HG03039 (cell line): ENCODE data around the gene GALNT15.

ENCODE experiments used
- ATAC-seq: cut with Tn5 transposase; IDR thresholded peaks from one replicate; pipeline ENCODE4 v1.9.1; 2021; ENCODE audit warnings: mild to moderate bottlenecking, moderate library complexity; ENCODE audit not compliant: unreplicated experiment

The GALNT15 gene

DNA sequence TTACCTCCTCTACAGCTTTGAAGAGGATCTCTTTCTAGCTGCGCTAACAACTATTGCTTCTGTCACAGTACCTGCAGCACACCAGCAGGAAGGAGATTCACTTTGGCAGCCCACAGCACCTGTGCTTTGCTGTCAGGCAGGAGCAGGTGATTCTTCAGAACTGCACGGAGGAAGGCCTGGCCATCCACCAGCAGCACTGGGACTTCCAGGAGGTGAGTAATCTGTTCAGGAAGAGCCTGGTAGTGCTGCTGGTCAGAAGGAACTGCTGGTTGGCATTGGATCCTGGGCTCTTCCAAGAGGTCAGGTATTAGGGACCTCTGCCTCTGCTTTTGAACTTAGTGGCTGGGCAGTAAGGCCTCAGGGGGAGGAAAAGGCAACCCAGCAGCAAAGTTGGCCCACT, 48.1 kb downstream of the GALNT15 start:
- ATAC-seq = no peak

GRCh38 chr3:16224325-16224724, 49.8 kb downstream of the GALNT15 start:
- ATAC-seq = no peak

GRCh38 chr3:16227566-16227965, 53.1 kb downstream of the GALNT15 start:
- ATAC-seq = no peak

GRCh38 chr3:16229681-16230080, 55.2 kb downstream of the GALNT15 start:
- ATAC-seq = no peak

GRCh38 chr3:16231983-16232382, 57.5 kb downstream of the GALNT15 start:
- ATAC-seq = no peak

DNA sequence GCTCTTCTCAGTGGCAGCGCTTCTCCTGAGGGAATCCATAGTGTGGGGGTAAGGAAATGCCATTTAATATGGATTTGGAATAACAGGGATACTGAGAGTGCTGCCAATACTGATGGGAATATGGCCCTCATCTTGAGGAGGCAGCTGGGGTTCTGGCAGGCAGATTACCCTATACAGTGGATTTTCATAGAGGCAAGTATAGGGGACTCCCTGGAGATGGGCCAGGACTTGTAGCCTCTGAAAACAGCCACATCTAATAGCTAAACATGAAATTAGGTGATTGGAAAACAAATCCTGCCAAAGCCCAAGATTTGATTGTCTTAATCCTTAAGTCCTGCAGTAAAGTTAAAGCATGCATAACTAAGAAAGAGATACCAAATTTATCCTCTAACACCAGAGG, 59.3 kb downstream of the GALNT15 start:
- no peak for ATAC-seq

DNA sequence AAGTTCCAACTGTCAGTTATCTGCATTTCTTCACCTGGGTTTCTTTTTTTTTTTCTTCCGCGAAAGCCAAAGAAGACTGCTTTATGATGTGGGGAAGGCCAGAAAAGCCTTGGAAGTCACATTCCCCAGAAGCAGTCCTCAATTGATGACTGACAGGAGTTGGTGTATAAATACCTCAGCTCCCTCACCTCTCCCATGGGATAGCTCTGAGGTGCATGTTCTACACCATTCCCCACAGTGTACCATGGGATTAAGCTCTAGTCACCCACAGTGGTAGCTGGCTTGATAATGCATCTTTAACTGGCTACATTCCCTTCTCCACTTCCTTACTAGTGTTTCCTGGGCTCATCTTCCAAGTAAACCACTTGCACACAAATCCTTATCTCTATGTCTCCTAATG, 59.8 kb downstream of the GALNT15 start:
- no peak for ATAC-seq

DNA sequence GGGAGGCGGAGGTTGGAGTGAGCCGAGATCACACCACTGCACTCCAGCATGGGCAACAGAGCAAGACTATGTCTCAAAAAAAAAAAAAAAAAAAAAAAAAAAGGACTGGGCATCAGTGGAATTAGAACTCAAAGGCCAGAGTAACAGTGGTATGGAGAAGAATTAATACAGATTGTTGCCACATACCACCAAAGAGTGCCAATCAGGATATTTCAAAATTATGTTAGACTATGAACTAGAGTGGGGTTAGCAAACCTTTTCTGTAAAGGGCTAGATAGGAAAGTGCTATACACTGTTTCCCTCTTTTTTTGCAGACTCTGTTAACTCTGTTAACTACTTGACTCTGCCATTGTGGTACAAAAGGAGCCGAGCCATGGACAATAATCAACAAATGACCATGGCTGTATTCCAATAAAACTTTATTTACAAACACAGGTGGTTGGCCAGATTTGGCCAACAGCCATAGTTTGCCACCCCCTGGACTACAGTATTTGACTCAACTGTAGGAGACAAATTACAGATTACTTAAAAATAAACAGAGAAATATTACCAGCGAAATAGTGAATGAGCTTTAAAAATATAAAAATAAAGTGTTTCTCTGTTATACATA, 61.7 kb downstream of the GALNT15 start:
- no peak for ATAC-seq

DNA sequence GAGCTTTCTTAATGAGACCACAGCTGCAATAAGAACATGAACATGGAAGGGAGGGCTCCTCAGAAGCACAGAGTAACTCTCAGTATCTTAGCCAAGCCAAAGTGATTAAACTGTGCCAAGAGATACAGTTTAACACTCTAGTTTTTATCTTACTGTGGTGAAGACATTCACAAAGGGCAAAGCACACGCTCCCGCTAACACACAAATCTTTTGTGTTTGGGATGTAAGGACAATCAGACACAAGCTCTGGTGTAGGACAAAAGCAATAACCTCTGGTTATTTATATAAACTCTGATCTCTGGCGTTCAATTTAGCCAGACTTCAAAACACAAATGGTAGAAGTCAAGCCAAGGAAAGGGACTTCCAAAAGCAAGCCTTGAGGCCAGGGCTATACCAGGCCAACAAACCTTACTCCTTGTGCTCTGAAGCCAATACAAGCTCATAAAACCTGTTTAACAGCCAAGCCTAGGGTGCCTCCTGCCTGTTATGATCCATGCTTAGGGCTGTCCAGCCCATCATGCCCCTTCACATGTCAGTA, 62.4 kb downstream of the GALNT15 start:
- ATAC-seq = no peak

- no peak for ATAC-seq
Measured at GRCh38 chr3:16239086-16239770, 64.7 kb downstream of the GALNT15 start.

GRCh38 chr3:16239780-16240179, 65.3 kb downstream of the GALNT15 start:
- no peak for ATAC-seq

DNA sequence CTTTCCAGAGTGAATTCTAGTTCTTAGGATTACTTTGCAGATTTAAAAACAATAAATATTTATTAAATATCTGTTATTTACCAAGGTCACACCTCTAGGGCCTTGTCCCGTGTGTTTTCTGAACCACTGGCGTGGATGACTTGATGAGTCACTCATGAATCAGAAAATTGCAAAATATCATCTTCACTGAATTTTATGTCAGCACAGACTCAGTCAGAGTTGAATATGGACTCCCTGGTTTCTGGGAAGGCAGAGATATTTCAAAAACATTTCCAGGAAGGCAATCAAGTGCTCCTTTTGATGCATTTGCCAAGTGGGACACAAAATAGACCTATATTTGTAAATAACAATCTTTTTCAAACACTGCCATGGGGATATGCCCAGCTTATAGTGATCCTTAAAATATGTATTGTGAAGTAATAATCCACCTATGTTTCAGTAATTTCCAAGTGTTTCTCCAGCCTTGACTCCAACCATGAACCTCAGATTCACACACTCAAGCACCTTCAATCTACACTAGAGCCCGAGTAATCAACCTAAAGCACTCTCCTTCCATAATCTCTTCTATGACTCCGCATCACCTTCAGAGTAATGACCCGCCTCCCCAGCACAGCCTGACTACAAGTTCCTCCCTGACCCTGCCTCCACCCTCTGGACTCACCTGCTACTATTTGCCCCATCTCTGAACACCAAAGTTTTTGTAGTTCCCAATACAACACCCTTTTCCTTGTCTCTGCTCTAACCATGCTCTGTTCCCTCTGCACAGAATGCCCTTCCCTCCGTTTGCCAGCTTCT, 65.9 kb downstream of the GALNT15 start:
- no peak for ATAC-seq

- ATAC-seq = no peak
Measured at GRCh38 chr3:16241225-16241624, 66.7 kb downstream of the GALNT15 start.

DNA sequence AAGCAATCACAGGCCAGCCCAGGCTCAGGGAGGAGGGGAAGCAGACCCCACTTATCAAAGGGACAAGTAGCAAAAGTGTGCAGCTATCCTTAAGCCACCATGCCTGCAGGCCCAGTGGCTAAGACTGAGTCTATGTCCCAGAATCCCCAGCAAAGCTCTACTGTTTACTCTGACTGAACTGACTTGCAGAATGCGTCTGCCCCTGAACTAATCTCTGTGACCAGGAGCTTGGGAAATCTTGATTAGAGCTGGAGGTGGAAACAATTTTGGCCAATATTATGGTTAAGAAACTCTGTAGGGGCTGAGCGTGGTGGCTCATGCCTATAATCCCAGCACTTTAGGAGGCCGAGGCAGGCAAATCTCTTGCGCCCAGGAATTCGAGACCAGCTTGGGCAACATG, 67.7 kb downstream of the GALNT15 start:
- no peak for ATAC-seq

GRCh38 chr3:16243706-16244490, 69.4 kb downstream of the GALNT15 start:
- ATAC-seq = no peak

- no peak for ATAC-seq
Measured at GRCh38 chr3:16245609-16246008, 71.1 kb downstream of the GALNT15 start.

GRCh38 chr3:16247282-16248061, 73.0 kb downstream of the GALNT15 start:
- peak; percentile 75 for ATAC-seq

DNA sequence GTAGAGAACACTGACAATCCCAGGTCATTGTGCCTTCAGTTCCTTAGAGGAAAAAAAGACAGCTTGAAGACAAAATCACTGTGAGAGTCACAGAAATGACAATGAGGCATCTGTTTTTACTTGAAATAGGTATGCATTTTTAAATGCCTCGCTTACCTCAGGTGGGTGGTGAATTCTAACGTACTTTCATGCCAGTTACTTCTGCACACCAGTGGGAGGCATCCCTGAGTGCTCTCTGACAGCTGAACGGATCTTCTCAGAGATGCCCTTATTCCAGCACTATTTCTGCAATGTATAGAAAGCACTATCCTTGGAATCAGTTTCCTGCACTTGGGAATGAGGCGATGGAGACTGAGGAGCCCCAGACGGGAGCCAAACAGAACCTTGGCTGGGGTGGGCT, 74.1 kb downstream of the GALNT15 start:
- ATAC-seq = no peak

DNA sequence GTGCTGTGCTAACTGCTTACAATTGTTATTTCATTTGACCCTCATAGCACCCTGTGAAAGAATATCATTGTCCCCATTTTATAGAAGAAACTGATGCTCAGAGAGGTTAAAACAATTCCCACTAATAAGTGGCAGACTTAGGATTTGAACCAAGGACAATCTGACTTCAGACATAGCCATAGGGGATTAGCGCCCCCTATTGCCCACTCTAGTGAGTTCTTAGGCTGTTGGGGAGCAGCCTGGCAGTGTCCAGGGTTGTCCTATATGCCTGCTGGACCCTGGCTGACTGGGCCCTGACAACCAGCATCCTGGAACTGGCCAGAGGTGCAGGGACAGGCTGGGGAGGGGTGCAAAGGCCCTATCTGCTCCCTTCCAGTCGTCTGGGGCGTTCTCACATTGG, 74.9 kb downstream of the GALNT15 start:
- no peak for ATAC-seq

GRCh38 chr3:16249886-16250285, 75.4 kb downstream of the GALNT15 start:
- ATAC-seq = no peak
